Measurements from ENCODE around the gene STARD5. TPM values are rescaled to one million over a fixed set of nuclear protein-coding genes. Genes with fewer than 3 reads are reported as not detected.

Gene STARD5
- total RNA-seq, 4 donors from 2014 or later, result 1.5 to 11.3 (median 8.5) TPM

GRCh38 chr15:81295486-81296121 is 28.3 kb downstream of the STARD5 start:
- 68 to 83% methylated on average over 5 of the region's 5 CpGs for WGBS, 2 donors
- no peak for DNase-seq
- Histone ChIP-seq H3K4me1 (peaks cover 5 to 23% of the 10 kb centered on the region in 2 donors), H3K27me3 (no peaks in the 10 kb centered on the region), H3K4me3 (replicated peaks in 1 of 3) (no peak overlapping the region), H3K9me3 (no peaks in the 10 kb centered on the region), H3K27ac (no peak overlapping the region), H3K36me3 (no peaks in the 10 kb centered on the region)
- intact Hi-C loops (cut with DNase I), result no loop called here
- TF ChIP-seq CTCF (IDR thresholded peaks at IDR 0.05) (no peak), POLR2A (IDR thresholded peaks at IDR 0.05) (no peak)

GRCh38 chr15:81294516-81294880 is 29.4 kb downstream of the STARD5 start:
- Histone ChIP-seq H3K4me3 (replicated peaks in 1 of 3) (no peak overlapping the region), H3K27ac (no peak overlapping the region), H3K9me3 (no peaks in the 10 kb centered on the region), H3K36me3 (no peaks in the 10 kb centered on the region), H3K27me3 (no peaks in the 10 kb centered on the region), H3K4me1 (peaks cover 5 to 23% of the 10 kb centered on the region in 2 donors)
- no peak for TF ChIP-seq POLR2A (IDR thresholded peaks at IDR 0.05)
- TF ChIP-seq CTCF (IDR thresholded peaks at IDR 0.05), result no peak
- WGBS, 2 donors, result 63 to 64% methylated on average over 6 of the region's 6 CpGs
- no peak for DNase-seq
- intact Hi-C loops (cut with DNase I), result no loop called here

- Histone ChIP-seq H3K9me3 (no peaks in the 10 kb centered on the region), H3K4me1 (peaks cover 5 to 22% of the 10 kb centered on the region in 2 donors), H3K27ac (no peak overlapping the region), H3K27me3 (no peaks in the 10 kb centered on the region), H3K36me3 (no peaks in the 10 kb centered on the region), H3K4me3 (replicated peaks in 1 of 3) (no peak overlapping the region)
- 69 to 83% methylated on average over 9 of the region's 9 CpGs for WGBS, 2 donors
- TF ChIP-seq CTCF (IDR thresholded peaks at IDR 0.05) (no peak), POLR2A (IDR thresholded peaks at IDR 0.05) (no peak)
- intact Hi-C loops (cut with DNase I), result no loop called here
- no peak for DNase-seq
Observed at GRCh38 chr15:81293728-81294515, 30.0 kb downstream of the STARD5 start.

- Histone ChIP-seq H3K36me3 (no peaks in the 10 kb centered on the region), H3K9me3 (no peaks in the 10 kb centered on the region), H3K27ac (no peak overlapping the region), H3K4me3 (replicated peaks in 1 of 3) (no peak overlapping the region), H3K27me3 (no peaks in the 10 kb centered on the region), H3K4me1 (peaks cover 5 to 11% of the 10 kb centered on the region in 2 donors)
- TF ChIP-seq CTCF (IDR thresholded peaks at IDR 0.05) (no peak), POLR2A (IDR thresholded peaks at IDR 0.05) (no peak)
- intact Hi-C loops (cut with DNase I), result no loop called here
- 86 to 91% methylated on average over 10 to 12 of the region's 12 CpGs for WGBS, 2 donors
- DNase-seq, result no peak
Observed at GRCh38 chr15:81292523-81293001, 31.4 kb downstream of the STARD5 start.
